HepG2 (cell line): Measurements from ENCODE around the gene ZFAND3. TPM values are rescaled to one million over a fixed set of nuclear protein-coding genes. Genes with fewer than 3 reads are reported as not detected.

ENCODE experiments used
- BCL3 ChIP-seq: sonication (generic); formaldehyde crosslinking; IDR thresholded peaks from 2 replicates; pipeline ENCODE4 v1.5.1; 2020; ENCODE audit warnings: mild to moderate bottlenecking, missing genetic modification reagents, moderate library complexity
- IRX3 ChIP-seq: sonication (generic); formaldehyde crosslinking; IDR thresholded peaks from 2 replicates; pipeline ENCODE4 v1.8.1; 2023; ENCODE audit warnings: mild to moderate bottlenecking, low read depth, missing genetic modification reagents, borderline replicate concordance
- JARID2 ChIP-seq: sonication (generic); formaldehyde crosslinking; IDR thresholded peaks from 2 replicates; pipeline ENCODE4 v1.8.1; 2023; ENCODE audit warnings: missing genetic modification reagents, inconsistent platforms; ENCODE audit not compliant: insufficient replicate concordance
- MAFF ChIP-seq: IDR thresholded peaks from 2 replicates; pipeline ENCODE4 v1.6.1; 2011; ENCODE audit warnings: low read depth, low read length, improper control_type of control experiment
- SOX6 ChIP-seq, 2 experiments: fragments of 450-650 bp in 1 of 2; sonication (generic) in 1 of 2; formaldehyde crosslinking in 1 of 2; IDR thresholded peaks; 2 replicates each; pipeline versions ENCODE4 v1.4.0 to v1.6.1; 2017 to 2020; ENCODE audit warnings: antibody characterized with exemption in 1 of 2, mild to moderate bottlenecking in 1 of 2, missing genetic modification reagents in 1 of 2
- ZBTB40 ChIP-seq, 2 experiments: fragments of 450-650 bp in 1 of 2; sonication (generic) in 1 of 2; formaldehyde crosslinking in 1 of 2; IDR thresholded peaks; 2 replicates each; pipeline versions ENCODE4 v1.6.1 to v1.8.0; 2016 to 2022; ENCODE audit warnings: antibody characterized with exemption in 1 of 2, mild to moderate bottlenecking in 1 of 2, missing genetic modification reagents in 1 of 2
- ZGPAT ChIP-seq: IDR thresholded peaks from 2 replicates; pipeline ENCODE4 v1.6.1; 2016; ENCODE audit warnings: mild to moderate bottlenecking
- ZNF12 ChIP-seq: sonication (generic); formaldehyde crosslinking; IDR thresholded peaks from 2 replicates; pipeline ENCODE4 v1.5.0; 2020; ENCODE audit warnings: missing genetic modification reagents
- ZNF180 ChIP-seq: sonication (generic); formaldehyde crosslinking; IDR thresholded peaks from 2 replicates; pipeline ENCODE4 v1.4.0; 2020; ENCODE audit warnings: low read depth, missing genetic modification reagents, borderline replicate concordance
- ZNF232 ChIP-seq: sonication (generic); formaldehyde crosslinking; IDR thresholded peaks from 2 replicates; pipeline ENCODE4 v1.4.0; 2020; ENCODE audit warnings: missing genetic modification reagents, borderline replicate concordance
- polyA plus RNA-seq, 8 experiments: library from polyadenylated mRNA; depleted of rRNA in 3 of 8; stranded (reverse) in 7 of 8; unstranded in 1 of 8; fragments of >200 nt; fragmentation: Illumina TruSeq in 4 of 8; extraction: Trizol in 4 of 8; gene quantifications; 2 replicates each; pipeline versions ENCODE4 v1.2.1 to v1.2.3, GENCODE V29; 2011 to 2016; ENCODE audit warnings: low read depth in 4 of 8, missing spikeins in 1 of 8, mixed read lengths in 1 of 8; ENCODE audit not compliant: insufficient read depth in 1 of 8
- total RNA-seq, 5 experiments: library from RNA; depleted of rRNA; stranded (reverse); fragments of >200 nt; fragmentation: Illumina TruSeq; extraction: Trizol; gene quantifications; 2 replicates each; pipeline ENCODE4 v1.2.3, GENCODE V29; 2016; ENCODE audit warnings: low read depth in 1 of 5
- TF ChIP-seq, protein P1 (sequence below): sonication (generic); formaldehyde crosslinking; IDR thresholded peaks from 2 replicates; pipeline ENCODE4 v1.8.0; 2022; ENCODE audit warnings: mild to moderate bottlenecking, missing genetic modification reagents
- TF ChIP-seq, protein P2 (sequence below): sonication (generic); formaldehyde crosslinking; IDR thresholded peaks from 2 replicates; pipeline ENCODE4 v1.8.1; 2023; ENCODE audit warnings: missing genetic modification reagents, mild to moderate bottlenecking, borderline replicate concordance

ZFAND3 gene
- total and polyA plus RNA-seq, 2 of the 13 experiments (the other 11 are each of a cell fraction or from before 2014, with no cell fraction given): 16.4 to 17.1 TPM

- no peak for TF ChIP-seq ZBTB40 (IDR thresholded peaks at IDR 0.05)
- peak; percentile 76; the same call in 1 of the 2 replicates for TF ChIP-seq ZBTB40 (CRISPR knock-in tag; IDR thresholded peaks at IDR 0.05)
- no peak for TF ChIP-seq JARID2 (CRISPR knock-in tag)
- TF ChIP-seq ZNF232 (CRISPR knock-in tag): no peak; the same call in 1 of the 2 replicates
- TF ChIP-seq BCL3 (CRISPR knock-in tag): no peak; the same call in 1 of the 2 replicates
- no peak for TF ChIP-seq SOX6 (IDR thresholded peaks at IDR 0.05)
- TF ChIP-seq SOX6 (CRISPR knock-in tag; IDR thresholded peaks at IDR 0.05): peak; percentile 87
- no peak for TF ChIP-seq ZNF180 (CRISPR knock-in tag)
- TF ChIP-seq, protein P1, sequence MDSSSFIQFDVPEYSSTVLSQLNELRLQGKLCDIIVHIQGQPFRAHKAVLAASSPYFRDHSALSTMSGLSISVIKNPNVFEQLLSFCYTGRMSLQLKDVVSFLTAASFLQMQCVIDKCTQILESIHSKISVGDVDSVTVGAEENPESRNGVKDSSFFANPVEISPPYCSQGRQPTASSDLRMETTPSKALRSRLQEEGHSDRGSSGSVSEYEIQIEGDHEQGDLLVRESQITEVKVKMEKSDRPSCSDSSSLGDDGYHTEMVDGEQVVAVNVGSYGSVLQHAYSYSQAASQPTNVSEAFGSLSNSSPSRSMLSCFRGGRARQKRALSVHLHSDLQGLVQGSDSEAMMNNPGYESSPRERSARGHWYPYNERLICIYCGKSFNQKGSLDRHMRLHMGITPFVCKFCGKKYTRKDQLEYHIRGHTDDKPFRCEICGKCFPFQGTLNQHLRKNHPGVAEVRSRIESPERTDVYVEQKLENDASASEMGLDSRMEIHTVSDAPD (CRISPR knock-in tag): no peak
- TF ChIP-seq ZNF12 (CRISPR knock-in tag): no peak
- TF ChIP-seq ZGPAT (CRISPR knock-in tag): peak; percentile 92
- TF ChIP-seq, protein P2, sequence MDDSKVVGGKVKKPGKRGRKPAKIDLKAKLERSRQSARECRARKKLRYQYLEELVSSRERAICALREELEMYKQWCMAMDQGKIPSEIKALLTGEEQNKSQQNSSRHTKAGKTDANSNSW (CRISPR knock-in tag): no peak
- peak; percentile 59; the same call in 1 of the 2 replicates for TF ChIP-seq IRX3 (CRISPR knock-in tag)
- TF ChIP-seq MAFF: 0 out of 2 replicates have a peak, but pooled peaks have one; percentile 1
Observed at GRCh38 chr6:37819177-37819801, at the start of gene ZFAND3 (continued).
